ENCODE measurements around the gene TGFBI. TPM values are rescaled to one million over a fixed set of nuclear protein-coding genes. Genes with fewer than 3 reads are reported as not detected.
"Not testable (repeated sequence)": the region's sequence is repeated elsewhere in the genome, so short reads cannot be mapped to it uniquely, and the experiment has no call there.

Gene TGFBI
- total and polyA plus RNA-seq, 2 donors (not counting 1 experiment from before 2014, with no cell fraction given) = 398 to 889 TPM

GRCh38 chr5:136043968-136044610, 15.3 kb downstream of the TGFBI start:
- Histone ChIP-seq H3K4me2 (ENCODE audit: extremely low read depth, insufficient read depth, low read length) (no peak overlapping the region), H3K79me2 (ENCODE audit: control insufficient read depth, insufficient read depth, low read length) (no peaks in the 10 kb centered on the region), H3K36me3 (ENCODE audit: control insufficient read depth, insufficient read depth, low read length) (peaks cover 22% of the 10 kb centered on the region), H3K9me3 (ENCODE audit: control insufficient read depth, insufficient read depth, low read depth, low read length) (no peaks in the 10 kb centered on the region), H2AFZ (ENCODE audit: low read length) (no peak overlapping the region), H3K9ac (ENCODE audit: insufficient read depth, low read length) (no peak overlapping the region), H3K4me3 (replicated peaks in 1 of 4; ENCODE audit: control extremely low read depth in 1 of 4, insufficient read depth in 1 of 4, low read depth in 3 of 4, low read length in 4 of 4) (no peak overlapping the region), H3K27ac (ENCODE audit: insufficient read depth, low read length) (no peak overlapping the region), H4K20me1 (ENCODE audit: control insufficient read depth, extremely low read depth, insufficient read depth, low read length) (no peaks in the 10 kb centered on the region), H3K4me1 (ENCODE audit: control insufficient read depth, extremely low read depth, insufficient read depth, low read length) (no peaks in the 10 kb centered on the region), H3K27me3 (ENCODE audit: control insufficient read depth, insufficient read depth, low read length) (no peaks in the 10 kb centered on the region)
- DNase-seq (ENCODE audit: low read depth in 2 of 2) = no peak
- no peak for TF ChIP-seq EZH2 (IDR thresholded peaks at IDR 0.05; ENCODE audit: low read length, missing control alignments)
- TF ChIP-seq, protein P1, sequence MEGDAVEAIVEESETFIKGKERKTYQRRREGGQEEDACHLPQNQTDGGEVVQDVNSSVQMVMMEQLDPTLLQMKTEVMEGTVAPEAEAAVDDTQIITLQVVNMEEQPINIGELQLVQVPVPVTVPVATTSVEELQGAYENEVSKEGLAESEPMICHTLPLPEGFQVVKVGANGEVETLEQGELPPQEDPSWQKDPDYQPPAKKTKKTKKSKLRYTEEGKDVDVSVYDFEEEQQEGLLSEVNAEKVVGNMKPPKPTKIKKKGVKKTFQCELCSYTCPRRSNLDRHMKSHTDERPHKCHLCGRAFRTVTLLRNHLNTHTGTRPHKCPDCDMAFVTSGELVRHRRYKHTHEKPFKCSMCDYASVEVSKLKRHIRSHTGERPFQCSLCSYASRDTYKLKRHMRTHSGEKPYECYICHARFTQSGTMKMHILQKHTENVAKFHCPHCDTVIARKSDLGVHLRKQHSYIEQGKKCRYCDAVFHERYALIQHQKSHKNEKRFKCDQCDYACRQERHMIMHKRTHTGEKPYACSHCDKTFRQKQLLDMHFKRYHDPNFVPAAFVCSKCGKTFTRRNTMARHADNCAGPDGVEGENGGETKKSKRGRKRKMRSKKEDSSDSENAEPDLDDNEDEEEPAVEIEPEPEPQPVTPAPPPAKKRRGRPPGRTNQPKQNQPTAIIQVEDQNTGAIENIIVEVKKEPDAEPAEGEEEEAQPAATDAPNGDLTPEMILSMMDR (conservative IDR thresholded peaks at IDR 0.05 in 1 of 2, IDR thresholded peaks at IDR 0.05 in 1 of 2; ENCODE audit: low read depth in 1 of 2, low read length in 2 of 2) = no peak

DNA sequence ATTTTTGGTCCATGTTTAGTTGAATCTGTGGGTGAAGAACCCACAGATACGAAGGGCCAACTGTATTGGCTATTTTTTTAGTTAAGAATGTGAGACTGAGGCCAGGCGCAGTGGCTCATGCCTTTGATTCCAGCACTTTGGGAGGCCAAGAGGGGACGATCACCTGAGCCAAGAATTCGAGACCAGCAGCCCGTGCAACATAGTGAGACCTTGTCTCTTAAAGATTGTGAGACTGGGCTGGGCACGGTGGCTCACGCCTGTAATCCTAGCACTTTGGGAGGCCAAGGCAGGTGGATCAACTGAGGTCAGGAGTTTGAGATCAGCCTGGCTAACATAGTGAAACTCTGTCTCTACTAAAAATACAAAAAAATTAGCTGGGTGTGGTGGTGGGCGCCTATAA, 16.2 kb downstream of the TGFBI start:
- not testable (repeated sequence) for H3K9me3 ChIP-seq (ENCODE audit: control insufficient read depth, insufficient read depth, low read depth, low read length); H3K4me1 ChIP-seq (ENCODE audit: control insufficient read depth, extremely low read depth, insufficient read depth, low read length); H3K4me3 ChIP-seq (replicated peaks in 1 of 4; ENCODE audit: control extremely low read depth in 1 of 4, insufficient read depth in 1 of 4, low read depth in 3 of 4, low read length in 4 of 4); DNase-seq (ENCODE audit: low read depth in 2 of 2); H2AFZ ChIP-seq (ENCODE audit: low read length); H3K4me2 ChIP-seq (ENCODE audit: extremely low read depth, insufficient read depth, low read length); H3K27ac ChIP-seq (ENCODE audit: insufficient read depth, low read length); H3K79me2 ChIP-seq (ENCODE audit: control insufficient read depth, insufficient read depth, low read length); H3K9ac ChIP-seq (ENCODE audit: insufficient read depth, low read length); H3K27me3 ChIP-seq (ENCODE audit: control insufficient read depth, insufficient read depth, low read length); H4K20me1 ChIP-seq (ENCODE audit: control insufficient read depth, extremely low read depth, insufficient read depth, low read length)
- H3K36me3 ChIP-seq (ENCODE audit: control insufficient read depth, insufficient read depth, low read length) = peaks cover 28% of the 10 kb centered on the region

GRCh38 chr5:136046246-136046645, 17.5 kb downstream of the TGFBI start:
- H3K79me2 ChIP-seq (ENCODE audit: control insufficient read depth, insufficient read depth, low read length) = no peaks in the 10 kb centered on the region
- no peaks in the 10 kb centered on the region for H3K27me3 ChIP-seq (ENCODE audit: control insufficient read depth, insufficient read depth, low read length)
- no peaks in the 10 kb centered on the region for H3K9me3 ChIP-seq (ENCODE audit: control insufficient read depth, insufficient read depth, low read depth, low read length)
- no peak overlapping the region for H3K4me2 ChIP-seq (ENCODE audit: extremely low read depth, insufficient read depth, low read length)
- H3K36me3 ChIP-seq (ENCODE audit: control insufficient read depth, insufficient read depth, low read length) = peaks cover 28% of the 10 kb centered on the region
- TF ChIP-seq, protein P1 (conservative IDR thresholded peaks at IDR 0.05 in 1 of 2, IDR thresholded peaks at IDR 0.05 in 1 of 2; ENCODE audit: low read depth in 1 of 2, low read length in 2 of 2) = no peak
- TF ChIP-seq EZH2 (IDR thresholded peaks at IDR 0.05; ENCODE audit: low read length, missing control alignments) = no peak
- H2AFZ ChIP-seq (ENCODE audit: low read length) = no peak overlapping the region
- no peaks in the 10 kb centered on the region for H4K20me1 ChIP-seq (ENCODE audit: control insufficient read depth, extremely low read depth, insufficient read depth, low read length)
- no peak overlapping the region for H3K9ac ChIP-seq (ENCODE audit: insufficient read depth, low read length)
- no peak overlapping the region for H3K4me3 ChIP-seq (replicated peaks in 1 of 4; ENCODE audit: control extremely low read depth in 1 of 4, insufficient read depth in 1 of 4, low read depth in 3 of 4, low read length in 4 of 4)
- no peak overlapping the region for H3K27ac ChIP-seq (ENCODE audit: insufficient read depth, low read length)
- no peaks in the 10 kb centered on the region for H3K4me1 ChIP-seq (ENCODE audit: control insufficient read depth, extremely low read depth, insufficient read depth, low read length)
- DNase-seq (ENCODE audit: low read depth in 2 of 2) = no peak

Data from fibroblast of lung (primary cell).